Measurements from ENCODE around the gene CIRBP.
"Not testable (repeated sequence)": the region's sequence is repeated elsewhere in the genome, so short reads cannot be mapped to it uniquely, and the experiment has no call there.

Gene CIRBP

GRCh38 chr19:1290703-1291651 lies 21.8 kb downstream of the CIRBP start:
- DNase-seq (ENCODE audit: low read depth, low spot score): no peak

GRCh38 chr19:1291761-1292418 lies 22.8 kb downstream of the CIRBP start:
- no peak for DNase-seq (ENCODE audit: low read depth, low spot score)

GRCh38 chr19:1292419-1293151 lies 23.5 kb downstream of the CIRBP start:
- DNase-seq (ENCODE audit: low read depth, low spot score): no peak

GRCh38 chr19:1293782-1294604 lies 24.9 kb downstream of the CIRBP start:
- no peak for DNase-seq (ENCODE audit: low read depth, low spot score)

GRCh38 chr19:1294688-1295087 lies 25.6 kb downstream of the CIRBP start:
- DNase-seq (ENCODE audit: low read depth, low spot score): no peak

GRCh38 chr19:1295169-1296012 lies 26.3 kb downstream of the CIRBP start:
- no peak for DNase-seq (ENCODE audit: low read depth, low spot score)

GRCh38 chr19:1296078-1296477 lies 26.9 kb downstream of the CIRBP start:
- DNase-seq (ENCODE audit: low read depth, low spot score): no peak

- DNase-seq (ENCODE audit: low read depth, low spot score): no peak
These were observed 27.6 kb downstream of the CIRBP start for GRCh38 chr19:1296575-1297271.

- DNase-seq (ENCODE audit: low read depth, low spot score): no peak
These were observed 29.1 kb downstream of the CIRBP start for GRCh38 chr19:1298235-1298634.

- DNase-seq (ENCODE audit: low read depth, low spot score): no peak
These were observed 30.7 kb downstream of the CIRBP start for GRCh38 chr19:1299801-1300200.

- no peak for DNase-seq (ENCODE audit: low read depth, low spot score)
These were observed 31.8 kb downstream of the CIRBP start for GRCh38 chr19:1300744-1301490.

- DNase-seq (ENCODE audit: low read depth, low spot score): no peak
These were observed 33.6 kb downstream of the CIRBP start for GRCh38 chr19:1302533-1303239.

GRCh38 chr19:1304197-1304924 lies 35.2 kb downstream of the CIRBP start:
- no peak for DNase-seq (ENCODE audit: low read depth, low spot score)

GRCh38 chr19:1305354-1305753 lies 36.2 kb downstream of the CIRBP start:
- not testable (repeated sequence) for DNase-seq (ENCODE audit: low read depth, low spot score)

- no peak for DNase-seq (ENCODE audit: low read depth, low spot score)
These were observed 38.2 kb downstream of the CIRBP start for GRCh38 chr19:1307320-1307719.

GRCh38 chr19:1307755-1308303 lies 38.7 kb downstream of the CIRBP start:
- DNase-seq (ENCODE audit: low read depth, low spot score): no peak

GRCh38 chr19:1308718-1309117 lies 39.6 kb downstream of the CIRBP start:
- DNase-seq (ENCODE audit: low read depth, low spot score): no peak

All from astrocyte of the hippocampus (primary cell).